GM18508 (cell line): ENCODE measurements around the gene GPR21.

Source experiments
- ATAC-seq: cut with Tn5 transposase; IDR thresholded peaks from one replicate; pipeline ENCODE4 v1.9.1; 2021; ENCODE audit warnings: moderate number of reproducible peaks; ENCODE audit not compliant: insufficient read depth, unreplicated experiment

The GPR21 gene

GRCh38 chr9:123062351-123063176 is 29.1 kb downstream of the GPR21 start:
- ATAC-seq: no peak

GRCh38 chr9:123063177-123063598 is 29.7 kb downstream of the GPR21 start:
- ATAC-seq: no peak

GRCh38 chr9:123063896-123064295 is 30.4 kb downstream of the GPR21 start:
- ATAC-seq: no peak

- ATAC-seq: no peak
Measured at GRCh38 chr9:123064716-123065115, 31.2 kb downstream of the GPR21 start.

GRCh38 chr9:123065196-123065595 is 31.7 kb downstream of the GPR21 start:
- no peak for ATAC-seq

- ATAC-seq: no peak
Measured at GRCh38 chr9:123067136-123067535, 33.7 kb downstream of the GPR21 start.

- no peak for ATAC-seq
Measured at GRCh38 chr9:123069010-123069481, 35.6 kb downstream of the GPR21 start.

GRCh38 chr9:123070198-123070597 is 36.7 kb downstream of the GPR21 start:
- no peak for ATAC-seq

GRCh38 chr9:123072407-123072995 is 39.0 kb downstream of the GPR21 start:
- no peak for ATAC-seq

- no peak for ATAC-seq
Measured at GRCh38 chr9:123073441-123073840, 40.0 kb downstream of the GPR21 start.

GRCh38 chr9:123073991-123074422 is 40.5 kb downstream of the GPR21 start:
- ATAC-seq: no peak

GRCh38 chr9:123074628-123075027 is 41.2 kb downstream of the GPR21 start:
- no peak for ATAC-seq

GRCh38 chr9:123080444-123080843 is 47.0 kb downstream of the GPR21 start:
- no peak for ATAC-seq

GRCh38 chr9:123081824-123082223 is 48.4 kb downstream of the GPR21 start:
- no peak for ATAC-seq

GRCh38 chr9:123083680-123084079 is 50.2 kb downstream of the GPR21 start:
- ATAC-seq: no peak

- ATAC-seq: no peak
Measured at GRCh38 chr9:123084256-123084655, 50.8 kb downstream of the GPR21 start.
